ENCODE measurements around the gene TREX2. TPM values are rescaled to one million over a fixed set of nuclear protein-coding genes. Genes with fewer than 3 reads are reported as not detected.

Gene TREX2
- total RNA-seq, 1 experiment from 2014 or later = 2.9 TPM

DNA sequence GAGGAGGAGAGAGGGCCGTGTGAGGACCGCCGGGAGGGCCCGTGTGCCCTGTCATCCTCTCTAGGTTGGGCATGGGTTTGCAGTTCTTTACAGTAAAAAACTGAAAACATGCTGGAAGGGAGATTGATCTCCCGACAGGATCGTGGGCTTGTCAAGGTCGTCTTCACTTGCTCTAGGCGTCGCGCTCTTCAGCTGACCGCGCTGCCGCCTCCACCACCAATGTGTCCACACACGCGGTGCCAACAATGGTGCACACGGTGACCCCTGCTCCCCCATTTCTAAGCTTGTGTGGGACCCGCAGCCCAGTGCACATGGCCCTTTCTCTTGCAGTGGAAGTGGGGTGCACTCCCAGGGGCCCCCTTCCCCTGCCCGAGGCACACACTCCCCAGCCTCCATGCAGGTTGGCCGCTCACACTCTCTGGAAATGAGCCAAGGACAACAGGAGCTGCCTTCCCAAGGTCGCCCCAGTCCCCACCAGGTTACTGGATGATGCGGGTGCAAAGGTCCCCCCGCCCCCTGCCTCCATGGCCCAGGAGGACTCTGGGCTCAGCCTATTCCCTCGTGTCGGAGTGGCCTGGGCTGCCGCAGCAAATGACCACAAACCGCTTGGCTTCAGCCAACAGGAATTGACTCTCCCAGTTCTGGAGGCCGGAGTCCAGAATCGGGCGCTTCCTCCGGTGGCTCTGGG lies 36.3 kb downstream of the TREX2 start:
- Histone ChIP-seq H3K4me1 (ENCODE audit: control insufficient read depth in 1 of 2, insufficient read depth in 2 of 2, low read length in 2 of 2) (no peaks in the 10 kb centered on the region), H3K9me3 (ENCODE audit: control insufficient read depth in 1 of 2, insufficient read depth in 1 of 2, low read depth in 1 of 2, low read length in 2 of 2) (no peaks in the 10 kb centered on the region), H3K27ac (ENCODE audit: low read depth, low read length) (no peak overlapping the region), H3K4me3 (replicated peaks in 1 of 2; ENCODE audit: low read depth in 1 of 2, low read length in 2 of 2) (no peak overlapping the region), H3K79me2 (ENCODE audit: insufficient read depth, low read length) (no peaks in the 10 kb centered on the region), H3K4me2 (ENCODE audit: low read length) (no peak overlapping the region), H3K9me2 (ENCODE audit: insufficient read depth) (no peaks in the 10 kb centered on the region), H3K9ac (ENCODE audit: low read length) (no peak overlapping the region), H3K27me3 (ENCODE audit: insufficient read depth, low read length) (no peaks in the 10 kb centered on the region), H2AFZ (ENCODE audit: low read depth, low read length, poor library complexity, severe bottlenecking) (no peak overlapping the region), H3K36me3 (ENCODE audit: control insufficient read depth in 1 of 2, insufficient read depth in 2 of 2, low read length in 2 of 2) (no peaks in the 10 kb centered on the region), H4K20me1 (ENCODE audit: insufficient read depth) (no peaks in the 10 kb centered on the region)
- ChIA-PET RAD21 (ENCODE audit: low non-redundant PET in 1 of 2, low total read pairs in 2 of 2, uncharacterized antibody in 2 of 2, unreplicated experiment in 2 of 2) (no interaction called here), CTCF (no interaction called here), POLR2A (no interaction called here)
- BruUV-seq (replicated peaks) = no TSS peak
- ATAC-seq (no peak), DNase-seq (ENCODE audit: low read depth, low spot score) (no peak)
- intact Hi-C loops (cut with micrococcal nuclease) = no loop called here
- TF ChIP-seq TCF7L2 (IDR thresholded peaks at IDR 0.05; ENCODE audit: borderline replicate concordance, extremely low read depth, insufficient read depth, insufficient read length) (no peak), ZFX (IDR thresholded peaks at IDR 0.05) (no peak), CEBPB (IDR thresholded peaks at IDR 0.05; ENCODE audit: low read depth) (no peak), JUND (IDR thresholded peaks at IDR 0.05) (no peak), CBX3 (IDR thresholded peaks at IDR 0.05; ENCODE audit: low read depth) (no peak), YY1 (IDR thresholded peaks at IDR 0.05; ENCODE audit: extremely low read depth, insufficient replicate concordance, low read depth, low read length) (no peak), POLR2A (IDR thresholded peaks at IDR 0.05; ENCODE audit: borderline replicate concordance, extremely low read depth, insufficient read depth, insufficient read length) (no peak), RAD21 (IDR thresholded peaks at IDR 0.05; ENCODE audit: low read depth) (no peak), ELF1 (IDR thresholded peaks at IDR 0.05; ENCODE audit: borderline replicate concordance, low read depth) (no peak), POLR2AphosphoS5 (IDR thresholded peaks at IDR 0.05; ENCODE audit: low read depth, low read length) (no peak)
- TF ChIP-seq, protein P1, sequence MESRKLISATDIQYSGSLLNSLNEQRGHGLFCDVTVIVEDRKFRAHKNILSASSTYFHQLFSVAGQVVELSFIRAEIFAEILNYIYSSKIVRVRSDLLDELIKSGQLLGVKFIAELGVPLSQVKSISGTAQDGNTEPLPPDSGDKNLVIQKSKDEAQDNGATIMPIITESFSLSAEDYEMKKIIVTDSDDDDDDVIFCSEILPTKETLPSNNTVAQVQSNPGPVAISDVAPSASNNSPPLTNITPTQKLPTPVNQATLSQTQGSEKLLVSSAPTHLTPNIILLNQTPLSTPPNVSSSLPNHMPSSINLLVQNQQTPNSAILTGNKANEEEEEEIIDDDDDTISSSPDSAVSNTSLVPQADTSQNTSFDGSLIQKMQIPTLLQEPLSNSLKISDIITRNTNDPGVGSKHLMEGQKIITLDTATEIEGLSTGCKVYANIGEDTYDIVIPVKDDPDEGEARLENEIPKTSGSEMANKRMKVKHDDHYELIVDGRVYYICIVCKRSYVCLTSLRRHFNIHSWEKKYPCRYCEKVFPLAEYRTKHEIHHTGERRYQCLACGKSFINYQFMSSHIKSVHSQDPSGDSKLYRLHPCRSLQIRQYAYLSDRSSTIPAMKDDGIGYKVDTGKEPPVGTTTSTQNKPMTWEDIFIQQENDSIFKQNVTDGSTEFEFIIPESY (IDR thresholded peaks at IDR 0.05; ENCODE audit: extremely low read depth, insufficient replicate concordance, low read length) = no peak
- TF ChIP-seq, protein P2, sequence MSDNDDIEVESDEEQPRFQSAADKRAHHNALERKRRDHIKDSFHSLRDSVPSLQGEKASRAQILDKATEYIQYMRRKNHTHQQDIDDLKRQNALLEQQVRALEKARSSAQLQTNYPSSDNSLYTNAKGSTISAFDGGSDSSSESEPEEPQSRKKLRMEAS (IDR thresholded peaks at IDR 0.05) = no peak
